GM21367 (cell line): ENCODE data around the gene VMO1.

Experiments used
- ATAC-seq: cut with Tn5 transposase; IDR thresholded peaks from one replicate; pipeline ENCODE4 v1.9.1; 2021; ENCODE audit not compliant: unreplicated experiment

The VMO1 gene

GRCh38 chr17:4800462-4801196 is 14.5 kb upstream of the VMO1 start:
- ATAC-seq: no peak

- ATAC-seq: no peak
Measured at GRCh38 chr17:4796552-4796920, 10.4 kb upstream of the VMO1 start.

GRCh38 chr17:4795168-4795567 is 9.0 kb upstream of the VMO1 start:
- ATAC-seq: no peak

- ATAC-seq: no peak
Measured at GRCh38 chr17:4790705-4791088, 4.5 kb upstream of the VMO1 start.

GRCh38 chr17:4789951-4790704 is 4.0 kb upstream of the VMO1 start:
- ATAC-seq: peak; percentile 77

GRCh38 chr17:4789701-4789950 is 3.5 kb upstream of the VMO1 start:
- no peak for ATAC-seq

GRCh38 chr17:4788807-4789700 is 2.9 kb upstream of the VMO1 start, which contains the start of gene GLTPD2:
Gene GLTPD2 (plus strand): TSS chr17:4788964. CDS start chr17:4789012, 48 bp downstream.
- peak; percentile 18 for ATAC-seq

GRCh38 chr17:4788159-4788806 is 2.1 kb upstream of the VMO1 start:
- no peak for ATAC-seq

- ATAC-seq: no peak
Measured at GRCh38 chr17:4786516-4786915, 352 bp upstream of the VMO1 start.

- no peak for ATAC-seq
Measured at GRCh38 chr17:4785311-4786105, 656 bp downstream of the VMO1 start.

- ATAC-seq: no peak
Measured at GRCh38 chr17:4782652-4783051, 3.5 kb downstream of the VMO1 start.

- no peak for ATAC-seq
Measured at GRCh38 chr17:4780325-4780955, 5.7 kb downstream of the VMO1 start.

- no peak for ATAC-seq
Measured at GRCh38 chr17:4777969-4778760, 8.0 kb downstream of the VMO1 start.

GRCh38 chr17:4772235-4772613 is 13.9 kb downstream of the VMO1 start:
- no peak for ATAC-seq

- no peak for ATAC-seq
Measured at GRCh38 chr17:4771519-4772234, 14.5 kb downstream of the VMO1 start, which contains the start of gene TM4SF5. Gene TM4SF5 (plus strand): TSS chr17:4771886. CDS start chr17:4771923, 37 bp downstream.

- ATAC-seq: no peak
Measured at GRCh38 chr17:4769628-4770027, 16.5 kb downstream of the VMO1 start.

GRCh38 chr17:4768298-4768697 is 17.9 kb downstream of the VMO1 start:
- ATAC-seq: no peak

- no peak for ATAC-seq
Measured at GRCh38 chr17:4766723-4767122, 19.4 kb downstream of the VMO1 start.
